HG02852 (cell line): ENCODE measurements around the gene CRADD.
A peak's percentile ranks its signal among the peaks of the same experiment; 100 is the strongest.

Experiments
- ATAC-seq: cut with Tn5 transposase; IDR thresholded peaks from one replicate; pipeline ENCODE4 v1.9.1; 2021; ENCODE audit warnings: mild to moderate bottlenecking, moderate library complexity; ENCODE audit not compliant: unreplicated experiment

The CRADD gene

GRCh38 chr12:93734784-93735183 is 57.6 kb downstream of the CRADD start:
- no peak for ATAC-seq

GRCh38 chr12:93736640-93737178 is 59.5 kb downstream of the CRADD start:
- no peak for ATAC-seq

DNA sequence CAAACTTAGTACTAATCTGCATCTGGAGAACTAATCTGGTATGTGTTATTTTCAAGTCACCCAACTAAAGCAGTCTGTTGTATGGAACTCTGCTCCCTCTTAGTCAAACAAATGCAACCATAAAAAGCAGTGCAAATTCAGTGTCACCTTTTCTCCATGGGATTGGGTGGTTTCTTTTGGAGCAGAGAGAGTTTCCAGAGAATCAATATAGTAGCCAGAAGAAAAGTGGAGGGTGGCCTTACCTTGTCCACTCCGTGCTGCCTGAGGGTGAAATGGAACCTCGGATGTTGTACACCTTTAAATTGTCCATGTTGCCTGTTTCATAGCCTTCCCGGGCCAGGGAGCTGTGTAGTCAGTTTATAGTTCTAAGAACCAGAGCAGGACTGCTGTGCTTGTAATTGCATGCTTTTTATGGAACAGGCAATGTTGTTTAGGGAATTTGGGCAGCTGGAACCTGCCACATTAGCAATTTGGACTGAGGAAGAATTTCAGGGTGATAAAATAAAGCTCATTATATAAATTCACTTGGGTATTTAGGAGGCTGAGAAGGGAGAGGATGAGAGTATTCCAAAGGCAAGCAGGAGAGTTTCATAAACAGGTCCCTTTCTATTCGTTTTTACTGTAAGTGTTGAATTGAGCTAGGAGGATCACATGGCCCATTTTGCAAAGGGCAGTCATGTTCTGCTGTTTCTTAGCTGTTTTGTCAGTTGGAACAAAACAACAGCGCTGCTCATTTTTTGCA is 60.5 kb downstream of the CRADD start:
- ATAC-seq: no peak

DNA sequence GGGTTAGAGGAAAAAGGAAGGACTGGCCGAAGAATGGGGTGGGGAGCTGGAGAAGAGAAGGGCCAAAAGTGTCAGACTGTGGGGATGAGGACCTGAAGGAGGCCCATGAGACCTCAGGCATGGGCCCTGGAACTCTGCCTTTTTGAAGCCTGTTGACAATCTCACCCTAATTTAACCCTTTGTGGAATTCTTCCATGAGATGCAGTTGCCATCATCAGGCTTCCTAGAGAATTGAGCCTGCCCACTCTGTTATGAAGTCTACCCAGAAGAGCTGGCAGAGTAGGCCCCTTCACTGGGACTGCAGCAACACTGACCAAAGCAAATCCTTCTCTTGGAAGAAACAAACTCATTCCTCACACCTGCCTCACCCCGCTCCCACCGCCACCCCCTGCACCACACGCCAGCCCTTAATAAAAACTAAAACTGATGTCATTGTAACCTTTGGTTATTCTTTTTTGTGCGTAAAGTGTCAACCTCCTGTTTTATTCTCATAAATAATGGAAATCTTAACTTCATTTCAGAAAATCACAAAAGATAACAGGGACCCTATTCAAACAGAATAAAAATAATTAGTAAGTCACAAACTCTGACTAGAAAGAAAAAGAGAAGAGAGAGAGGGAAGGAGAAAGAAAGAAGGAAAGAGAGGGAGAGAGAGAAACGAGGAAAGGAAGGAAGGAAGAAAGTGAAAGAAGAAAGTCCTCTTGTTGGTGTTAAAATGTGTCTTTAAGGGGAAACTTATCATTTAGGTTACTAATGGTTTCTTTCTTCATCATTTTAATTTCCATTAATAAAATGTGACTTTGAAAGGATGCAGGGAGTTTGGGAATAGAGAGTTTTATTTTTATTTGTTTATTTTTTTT is 61.3 kb downstream of the CRADD start:
- no peak for ATAC-seq

- no peak for ATAC-seq
Measured at GRCh38 chr12:93740751-93741150, 63.6 kb downstream of the CRADD start.

DNA sequence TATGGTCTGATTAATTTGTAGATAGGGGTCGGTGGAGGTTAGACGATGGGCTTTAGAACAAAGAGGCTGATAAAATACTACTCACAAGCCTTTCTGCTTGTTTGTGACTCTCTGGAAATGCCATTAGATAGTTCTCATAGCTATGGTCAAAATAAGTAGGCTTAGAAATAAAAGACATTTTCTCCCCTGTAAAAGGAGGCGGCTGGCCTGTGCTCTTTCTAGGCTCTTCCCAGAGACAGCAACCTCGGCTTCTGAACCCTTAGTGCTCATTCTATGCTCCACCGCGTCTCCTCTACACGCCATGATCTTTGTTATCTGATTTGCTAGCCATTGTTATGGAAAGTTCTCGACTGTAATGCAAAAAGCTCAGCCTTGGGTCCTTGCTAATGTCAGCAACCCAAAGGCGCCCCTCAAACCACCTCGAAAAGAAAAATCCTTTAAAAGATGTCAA is 64.5 kb downstream of the CRADD start:
- ATAC-seq: peak; percentile 40

- ATAC-seq: peak; percentile 90
Measured at GRCh38 chr12:93742110-93742934, 65.1 kb downstream of the CRADD start.

GRCh38 chr12:93743229-93743998 is 66.2 kb downstream of the CRADD start:
- no peak for ATAC-seq

- ATAC-seq: no peak
Measured at GRCh38 chr12:93743999-93744689, 67.0 kb downstream of the CRADD start.

DNA sequence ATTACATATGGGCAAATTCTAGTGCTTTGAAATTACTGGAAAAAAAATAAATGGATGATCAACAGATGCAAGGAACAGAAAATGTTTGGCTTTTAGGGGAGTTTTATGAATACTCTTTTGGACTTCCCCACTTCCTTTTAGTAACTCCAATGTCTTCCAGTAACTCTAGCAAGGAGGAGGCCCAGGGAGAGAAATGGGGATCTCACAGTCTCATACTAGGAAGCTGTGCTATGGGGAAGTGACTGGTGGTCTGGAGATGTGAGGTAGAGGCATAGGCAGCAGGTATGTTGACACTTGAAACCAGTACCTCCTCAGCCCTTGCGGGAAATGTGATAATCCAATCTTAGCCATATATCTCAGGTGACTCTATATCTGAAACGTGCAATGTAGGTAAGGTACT is 68.1 kb downstream of the CRADD start:
- ATAC-seq: no peak

- no peak for ATAC-seq
Measured at GRCh38 chr12:93746572-93747168, 69.5 kb downstream of the CRADD start.

DNA sequence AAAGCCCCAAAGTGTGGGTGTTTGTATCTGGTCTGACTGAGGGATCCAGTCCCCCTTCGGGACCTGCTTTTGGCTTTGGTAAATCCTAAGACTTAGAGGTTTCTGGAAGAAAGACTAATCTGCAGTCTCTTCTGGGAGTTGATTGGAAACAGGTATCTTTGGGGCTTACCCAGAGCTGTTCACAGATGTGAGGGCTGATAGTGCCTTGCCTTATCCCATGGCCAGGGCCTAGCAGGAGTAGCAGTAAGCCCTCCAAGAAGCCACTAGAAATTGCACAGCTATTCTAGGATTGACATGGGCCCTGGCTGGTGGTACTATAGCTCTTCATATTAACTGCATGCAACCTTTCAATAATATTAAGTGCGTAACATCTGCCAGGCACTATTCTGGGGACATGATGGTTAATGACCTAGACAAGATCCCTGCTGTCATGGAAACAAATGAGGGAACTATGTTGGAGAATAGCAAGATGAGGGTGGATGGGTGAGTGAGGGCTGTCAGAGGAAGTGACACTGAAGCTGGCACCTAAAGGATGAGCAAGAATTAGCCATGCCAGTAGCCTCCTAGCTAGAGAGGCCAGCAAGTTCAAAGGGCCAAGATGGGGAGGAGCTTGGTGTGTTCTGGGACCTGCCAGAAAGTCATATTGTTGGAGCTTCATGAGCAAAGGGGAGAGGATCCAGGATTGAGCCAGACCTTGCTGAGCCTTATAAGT is 71.7 kb downstream of the CRADD start:
- ATAC-seq: no peak

GRCh38 chr12:93749515-93749914 is 72.3 kb downstream of the CRADD start:
- no peak for ATAC-seq

GRCh38 chr12:93750056-93750455 is 72.9 kb downstream of the CRADD start:
- no peak for ATAC-seq

- ATAC-seq: no peak
Measured at GRCh38 chr12:93751864-93752610, 74.9 kb downstream of the CRADD start.

- no peak for ATAC-seq
Measured at GRCh38 chr12:93753285-93753684, 76.1 kb downstream of the CRADD start.

GRCh38 chr12:93753838-93754429 is 76.8 kb downstream of the CRADD start:
- ATAC-seq: no peak
